HepG2 (cell line): ENCODE data around the gene SPATA33. TPM values are rescaled to one million over a fixed set of nuclear protein-coding genes. Genes with fewer than 3 reads are reported as not detected.
A peak's percentile ranks its signal among the peaks of the same experiment; 100 is the strongest.

ENCODE experiments used
- GMEB2 ChIP-seq: IDR thresholded peaks from 2 replicates; pipeline ENCODE4 v1.6.1; 2016; ENCODE audit warnings: missing biosample characterization, missing genetic modification reagents, low read depth
- HIVEP1 ChIP-seq: sonication (generic); formaldehyde crosslinking; IDR thresholded peaks from 2 replicates; pipeline ENCODE4 v1.4.0; 2020; ENCODE audit warnings: mild to moderate bottlenecking, missing genetic modification reagents
- HMGXB4 ChIP-seq, 2 experiments: sonication (generic) in 1 of 2; formaldehyde crosslinking in 1 of 2; IDR thresholded peaks; 2 replicates each; pipeline versions ENCODE4 v1.4.0 to v1.6.1; 2018 to 2020; ENCODE audit warnings: missing genetic modification reagents in 2 of 2, borderline replicate concordance in 1 of 2, low read depth in 1 of 2, mild to moderate bottlenecking in 1 of 2, missing biosample characterization in 1 of 2
- HNF4G ChIP-seq, 2 experiments: sonication (generic) in 1 of 2; formaldehyde crosslinking in 1 of 2; IDR thresholded peaks; 2 replicates each; pipeline versions ENCODE4 v1.4.0 to v1.6.1; 2011 to 2020; ENCODE audit warnings: borderline replicate concordance in 2 of 2, low read depth in 2 of 2, mild to moderate bottlenecking in 2 of 2, low read length in 1 of 2, missing genetic modification reagents in 1 of 2, moderate library complexity in 1 of 2
- KDM5A ChIP-seq: fragments of 200-600 bp; sonication (generic); IDR thresholded peaks from 2 replicates; pipeline ENCODE4 v1.7.0; 2018; ENCODE audit warnings: antibody characterized with exemption, mild to moderate bottlenecking, low read length, borderline replicate concordance
- KDM5B ChIP-seq: sonication (generic); formaldehyde crosslinking; IDR thresholded peaks from 2 replicates; pipeline ENCODE4 v1.4.0; 2020; ENCODE audit warnings: missing genetic modification reagents, mild to moderate bottlenecking, borderline replicate concordance
- MED8 ChIP-seq: sonication (generic); formaldehyde crosslinking; IDR thresholded peaks from 2 replicates; pipeline ENCODE4 v1.8.1; 2023; ENCODE audit warnings: mild to moderate bottlenecking, missing genetic modification reagents; ENCODE audit not compliant: insufficient replicate concordance
- MIXL1 ChIP-seq: IDR thresholded peaks from 2 replicates; pipeline ENCODE4 v1.6.1; 2016
- MXI1 ChIP-seq: IDR thresholded peaks from 3 replicates; pipeline ENCODE4 v1.6.1; 2012; ENCODE audit warnings: low read depth, low read length, inconsistent platforms, borderline replicate concordance
- NCOR1 ChIP-seq: fragments of 200-600 bp; sonication (generic); IDR thresholded peaks from 2 replicates; pipeline ENCODE4 v1.7.0; 2017; ENCODE audit warnings: antibody characterized with exemption, low read length, borderline replicate concordance
- NKX3-1 ChIP-seq: sonication (generic); formaldehyde crosslinking; IDR thresholded peaks from 2 replicates; pipeline ENCODE4 v1.5.0; 2020; ENCODE audit warnings: missing genetic modification reagents
- NONO ChIP-seq, 2 experiments: fragments of 450-650 bp in 1 of 2; sonication (generic) in 1 of 2; formaldehyde crosslinking in 1 of 2; IDR thresholded peaks in 1 of 2; conservative IDR thresholded peaks in 1 of 2; 2 replicates each; pipeline versions ENCODE4 v1.6.1 to v1.8.0; 2017 to 2022; ENCODE audit warnings: mild to moderate bottlenecking in 1 of 2, missing genetic modification reagents in 1 of 2, moderate library complexity in 1 of 2
- NR1H2 ChIP-seq: sonication (generic); formaldehyde crosslinking; IDR thresholded peaks from 2 replicates; pipeline ENCODE4 v1.8.1; 2022; ENCODE audit warnings: low read depth, missing genetic modification reagents, borderline replicate concordance
- PPARG ChIP-seq: conservative IDR thresholded peaks from 2 replicates; pipeline ENCODE4 v1.6.1; 2016; ENCODE audit warnings: missing biosample characterization, missing genetic modification reagents
- SIN3A ChIP-seq: IDR thresholded peaks from 2 replicates; pipeline ENCODE4 v1.6.1; 2011; ENCODE audit warnings: low read depth, mild to moderate bottlenecking, control low read depth, low read length, borderline replicate concordance
- SIX1 ChIP-seq: sonication (generic); formaldehyde crosslinking; IDR thresholded peaks from 2 replicates; pipeline ENCODE4 v1.4.0; 2020; ENCODE audit warnings: missing genetic modification reagents, borderline replicate concordance
- U2AF2 ChIP-seq: fragments of 200-400 bp; formaldehyde crosslinking; IDR thresholded peaks from 2 replicates; pipeline ENCODE4 v1.6.1; 2017; ENCODE audit warnings: low read depth, mild to moderate bottlenecking, low read length
- XRCC5 ChIP-seq: fragments of 200-400 bp; formaldehyde crosslinking; optimal IDR thresholded peaks from 2 replicates; pipeline ENCODE3; 2017; ENCODE audit warnings: mild to moderate bottlenecking, low read length
- ZNF30 ChIP-seq: sonication (generic); formaldehyde crosslinking; IDR thresholded peaks from 2 replicates; pipeline ENCODE4 v1.5.0; 2020; ENCODE audit warnings: mild to moderate bottlenecking, missing genetic modification reagents
- ZNF333 ChIP-seq: sonication (generic); formaldehyde crosslinking; IDR thresholded peaks from 2 replicates; pipeline ENCODE4 v1.4.0; 2020; ENCODE audit warnings: mild to moderate bottlenecking, missing genetic modification reagents, borderline replicate concordance
- ZNF34 ChIP-seq: sonication (generic); formaldehyde crosslinking; IDR thresholded peaks from 2 replicates; pipeline ENCODE4 v1.4.0; 2020; ENCODE audit warnings: mild to moderate bottlenecking, missing genetic modification reagents, borderline replicate concordance
- ZNF451 ChIP-seq: sonication (generic); formaldehyde crosslinking; IDR thresholded peaks from 2 replicates; pipeline ENCODE4 v1.5.0; 2020; ENCODE audit warnings: mild to moderate bottlenecking, missing genetic modification reagents
- ZNF567 ChIP-seq: sonication (generic); formaldehyde crosslinking; IDR thresholded peaks from 2 replicates; pipeline ENCODE4 v1.8.1; 2023; ENCODE audit warnings: mild to moderate bottlenecking, missing genetic modification reagents, borderline replicate concordance
- ZNF652 ChIP-seq: IDR thresholded peaks from 2 replicates; pipeline ENCODE4 v1.6.1; 2016; ENCODE audit warnings: low read depth, borderline replicate concordance
- ZNF781 ChIP-seq: sonication (generic); formaldehyde crosslinking; IDR thresholded peaks from 2 replicates; pipeline ENCODE4 v1.5.1; 2020; ENCODE audit warnings: borderline replicate concordance, mild to moderate bottlenecking, missing genetic modification reagents; ENCODE audit errors: not compliant biosample characterization
- polyA plus RNA-seq, 8 experiments: library from polyadenylated mRNA; depleted of rRNA in 3 of 8; stranded (reverse) in 7 of 8; unstranded in 1 of 8; fragments of >200 nt; fragmentation: Illumina TruSeq in 4 of 8; extraction: Trizol in 4 of 8; gene quantifications; 2 replicates each; pipeline versions ENCODE4 v1.2.1 to v1.2.3, GENCODE V29; 2011 to 2016; ENCODE audit warnings: low read depth in 4 of 8, missing spikeins in 1 of 8, mixed read lengths in 1 of 8; ENCODE audit not compliant: insufficient read depth in 1 of 8
- total RNA-seq, 5 experiments: library from RNA; depleted of rRNA; stranded (reverse); fragments of >200 nt; fragmentation: Illumina TruSeq; extraction: Trizol; gene quantifications; 2 replicates each; pipeline ENCODE4 v1.2.3, GENCODE V29; 2016; ENCODE audit warnings: low read depth in 1 of 5
- TF ChIP-seq, protein P1 (sequence below): sonication (generic); formaldehyde crosslinking; IDR thresholded peaks from 2 replicates; pipeline ENCODE4 v1.8.0; 2022; ENCODE audit warnings: mild to moderate bottlenecking, missing genetic modification reagents, moderate library complexity

Gene SPATA33
- total and polyA plus RNA-seq, 2 of the 13 experiments (the other 11 are each of a cell fraction or from before 2014, with no cell fraction given) = 5.7 to 11.0 TPM

DNA sequence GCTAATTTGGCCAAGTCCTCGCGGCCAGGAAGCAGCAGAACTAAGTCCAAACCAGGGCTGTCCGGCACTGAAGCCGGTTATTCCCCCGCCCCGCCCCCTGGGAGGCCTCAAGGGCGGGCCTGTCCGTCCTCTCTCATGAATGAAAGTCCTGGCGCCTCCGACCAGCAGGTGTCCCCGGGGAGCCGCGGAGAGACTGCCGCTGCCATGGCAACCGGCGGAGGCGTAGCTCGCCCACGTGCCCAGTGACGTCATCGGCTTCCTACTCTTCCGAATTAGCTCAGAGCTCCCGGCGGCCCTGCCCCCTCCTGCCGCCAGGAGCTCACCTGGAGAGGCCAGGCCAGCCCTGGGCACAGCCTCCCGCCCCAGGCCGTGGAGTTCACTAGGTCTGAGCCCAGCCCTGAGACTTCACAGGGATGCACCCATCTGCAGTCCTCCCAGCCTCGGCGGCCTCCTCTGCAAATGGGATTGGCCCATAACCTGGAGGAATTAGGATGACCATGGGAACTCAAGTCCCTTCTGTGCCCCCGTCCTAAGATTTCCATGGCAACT lies 42.5 kb downstream of the SPATA33 start (continued):
- TF ChIP-seq ZNF781 (CRISPR knock-in tag) (no peak), ZNF567 (peak; percentile 97), KDM5B (no peak), ZNF652 (CRISPR knock-in tag) (no peak), ZNF333 (no peak; the same call in 1 of the 2 replicates), HMGXB4 (CRISPR knock-in tag; IDR thresholded peaks at IDR 0.05; ENCODE audit: borderline replicate concordance in 1 of 2, low read depth in 1 of 2) (peak; percentile 18 to 63; a peak in 2 of 4 replicates), MIXL1 (0 out of 2 replicates have a peak, but pooled peaks have one; percentile 31), SIX1 (CRISPR knock-in tag) (peak; percentile 58; the same call in 1 of the 2 replicates), NONO (IDR thresholded peaks at IDR 0.05) (no peak), NONO (CRISPR knock-in tag; conservative IDR thresholded peaks at IDR 0.05) (peak; percentile 57; the same call in 1 of the 2 replicates), XRCC5 (peak; percentile 97), HNF4G (IDR thresholded peaks at IDR 0.05; ENCODE audit: borderline replicate concordance, low read depth, low read length) (peak; percentile 52; the same call in 1 of the 2 replicates), HNF4G (CRISPR knock-in tag; IDR thresholded peaks at IDR 0.05; ENCODE audit: borderline replicate concordance, low read depth) (peak; percentile 81; the same call in 1 of the 2 replicates), NKX3-1 (CRISPR knock-in tag) (no peak; the same call in 1 of the 2 replicates), NCOR1 (peak; percentile 34; the same call in 1 of the 2 replicates), KDM5A (no peak), U2AF2 (peak; percentile 99), MXI1 (peak; percentile 99), ZNF34 (CRISPR knock-in tag) (peak; percentile 83; the same call in 1 of the 2 replicates), SIN3A (peak; percentile 98), ZNF30 (no peak), PPARG (CRISPR knock-in tag) (no peak), MED8 (CRISPR knock-in tag) (no peak), HIVEP1 (CRISPR knock-in tag) (peak; percentile 74), NR1H2 (CRISPR knock-in tag) (no peak), GMEB2 (CRISPR knock-in tag) (no peak), ZNF451 (no peak; the same call in 1 of the 2 replicates)
- TF ChIP-seq, protein P1, sequence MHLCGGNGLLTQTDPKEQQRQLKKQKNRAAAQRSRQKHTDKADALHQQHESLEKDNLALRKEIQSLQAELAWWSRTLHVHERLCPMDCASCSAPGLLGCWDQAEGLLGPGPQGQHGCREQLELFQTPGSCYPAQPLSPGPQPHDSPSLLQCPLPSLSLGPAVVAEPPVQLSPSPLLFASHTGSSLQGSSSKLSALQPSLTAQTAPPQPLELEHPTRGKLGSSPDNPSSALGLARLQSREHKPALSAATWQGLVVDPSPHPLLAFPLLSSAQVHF = no peak
